Immature natural killer cell (primary cell): ENCODE measurements around the gene IRF1. TPM values are rescaled to one million over a fixed set of nuclear protein-coding genes. Genes with fewer than 3 reads are reported as not detected.

Experiments
- DNase-seq, 3 donors: peaks; one replicate each; pipeline ENCODE4 v3.0.0; 2022; ENCODE audit warnings: mixed read lengths in 1 of 3
- H3K27ac Mint-ChIP-seq, 6 donors: one replicate each; pipeline ENCODE4 v1.8.0; 2020; ENCODE audit warnings: mixed read lengths in 6 of 6, mild to moderate bottlenecking in 5 of 6, inconsistent platforms in 4 of 6, moderate library complexity in 3 of 6
- H3K27me3 Mint-ChIP-seq, 3 donors: one replicate each; pipeline ENCODE4 v1.8.0; 2020 to 2021; ENCODE audit warnings: low read depth in 3 of 3, mild to moderate bottlenecking in 3 of 3, mixed read lengths in 3 of 3, moderate library complexity in 3 of 3, inconsistent platforms in 1 of 3
- H3K36me3 Mint-ChIP-seq, 3 donors: one replicate each; pipeline ENCODE4 v1.8.0; 2020; ENCODE audit warnings: mixed read lengths in 3 of 3, inconsistent platforms in 2 of 3, mild to moderate bottlenecking in 2 of 3
- H3K4me1 Mint-ChIP-seq, 2 donors: one replicate each; pipeline ENCODE4 v1.8.0; 2020; ENCODE audit warnings: inconsistent platforms in 2 of 2, mild to moderate bottlenecking in 2 of 2, mixed read lengths in 2 of 2, moderate library complexity in 1 of 2
- H3K4me3 Mint-ChIP-seq, 5 donors: one replicate each; pipeline ENCODE4 v1.8.0; 2020; ENCODE audit warnings: mild to moderate bottlenecking in 5 of 5, mixed read lengths in 5 of 5, inconsistent platforms in 3 of 5, moderate library complexity in 3 of 5
- H3K9me3 Mint-ChIP-seq, 6 donors: one replicate each; pipeline ENCODE4 v1.8.0; 2020; ENCODE audit warnings: mild to moderate bottlenecking in 6 of 6, mixed read lengths in 6 of 6, inconsistent platforms in 4 of 6, moderate library complexity in 3 of 6
- polyA plus RNA-seq, 3 donors: library from polyadenylated mRNA; unstranded; fragments of 300-500 nt; fragmentation: Illumina TruSeq; gene quantifications; one replicate each; pipeline ENCODE4 v1.2.3, GENCODE V29; 2021

Gene IRF1
- polyA plus RNA-seq, 3 donors from 2014 or later = 349 to 460 (median 371) TPM

DNA sequence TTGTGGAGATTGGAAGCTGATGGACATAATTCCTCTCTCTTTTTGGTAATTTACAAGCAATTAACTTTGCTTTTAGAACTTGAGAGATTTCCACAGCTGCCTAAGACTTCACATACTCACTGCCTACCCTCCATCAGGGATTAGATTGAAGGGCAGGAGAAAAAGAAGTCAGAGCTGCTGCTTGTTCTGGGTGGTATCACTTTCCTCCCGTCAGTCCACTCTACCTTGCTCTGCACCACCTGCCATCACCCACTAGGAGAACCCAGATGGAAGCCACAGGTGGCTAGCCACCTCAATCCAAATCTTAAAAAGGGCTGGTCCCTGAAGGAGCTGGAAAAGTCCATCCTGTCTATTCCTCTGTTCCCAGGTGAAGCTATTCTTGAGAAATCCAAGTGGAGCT is 10.5 kb downstream of the IRF1 start:
- peak overlapping the region; percentile 22 to 60 (median 52) for H3K4me3 Mint-ChIP-seq
- H3K36me3 Mint-ChIP-seq = peaks cover 16 to 34% (median 18%) of the 10 kb centered on the region in 3 donors
- peaks cover 93% of the 10 kb centered on the region in 2 donors for H3K4me1 Mint-ChIP-seq
- H3K27ac Mint-ChIP-seq = peak overlapping the region; percentile 98 to 100 (median 98)
- peaks cover 0 to 1% (median 0%) of the 10 kb centered on the region in 6 donors for H3K9me3 Mint-ChIP-seq
- DNase-seq = peak; percentile 43 to 51 (median 50)
- H3K27me3 Mint-ChIP-seq = peaks cover 72 to 95% (median 91%) of the 10 kb centered on the region in 3 donors

DNA sequence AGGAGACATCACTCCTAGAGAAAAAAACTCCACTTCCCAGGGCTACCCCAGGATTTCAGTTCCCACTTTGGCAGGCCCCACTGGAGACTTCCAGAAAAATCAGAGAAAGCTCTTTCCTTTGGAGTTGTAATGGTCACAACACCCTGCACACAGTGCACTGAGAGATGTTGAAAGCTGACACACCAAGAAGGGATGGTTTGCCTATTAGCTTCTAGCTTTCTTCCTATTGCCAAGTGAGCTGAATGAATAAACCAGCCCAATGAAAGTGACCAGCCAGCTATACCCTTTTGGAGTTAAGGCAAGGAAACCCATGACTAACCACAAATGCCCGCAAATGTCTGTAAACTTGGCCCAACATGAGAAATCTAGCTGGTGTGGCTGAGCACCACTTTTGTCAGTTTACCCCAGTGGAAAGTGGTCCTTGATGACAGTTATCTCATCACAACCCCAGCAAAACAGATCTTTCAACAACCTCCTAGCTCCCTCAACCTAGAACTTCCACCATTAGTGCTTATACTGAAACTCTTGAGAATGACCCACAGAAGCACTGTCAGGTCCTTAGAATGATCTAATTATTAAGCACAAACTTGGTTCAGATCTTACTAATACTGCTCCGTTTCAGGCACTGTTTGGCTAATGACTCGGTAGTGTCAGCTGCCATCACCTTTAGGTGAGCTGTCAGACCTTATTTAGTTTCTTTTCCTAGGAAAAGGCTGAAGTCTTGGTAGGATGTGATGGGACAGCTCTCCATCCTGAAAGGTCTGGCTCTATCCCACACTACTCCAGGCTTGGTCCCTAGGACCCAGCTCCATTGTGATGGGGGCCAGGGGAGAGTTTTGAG is 11.2 kb downstream of the IRF1 start:
- Mint-ChIP-seq H3K27ac (peak overlapping the region; percentile 98 to 100 (median 98)), H3K9me3 (peaks cover 0 to 1% (median 0%) of the 10 kb centered on the region in 6 donors), H3K27me3 (peaks cover 74 to 93% (median 93%) of the 10 kb centered on the region in 3 donors), H3K4me3 (peak overlapping the region; percentile 22 to 60 (median 52)), H3K4me1 (peaks cover 93% of the 10 kb centered on the region in 2 donors), H3K36me3 (peaks cover 12 to 27% (median 13%) of the 10 kb centered on the region in 3 donors)
- DNase-seq = peak; percentile 42 to 55 (median 46)

DNA sequence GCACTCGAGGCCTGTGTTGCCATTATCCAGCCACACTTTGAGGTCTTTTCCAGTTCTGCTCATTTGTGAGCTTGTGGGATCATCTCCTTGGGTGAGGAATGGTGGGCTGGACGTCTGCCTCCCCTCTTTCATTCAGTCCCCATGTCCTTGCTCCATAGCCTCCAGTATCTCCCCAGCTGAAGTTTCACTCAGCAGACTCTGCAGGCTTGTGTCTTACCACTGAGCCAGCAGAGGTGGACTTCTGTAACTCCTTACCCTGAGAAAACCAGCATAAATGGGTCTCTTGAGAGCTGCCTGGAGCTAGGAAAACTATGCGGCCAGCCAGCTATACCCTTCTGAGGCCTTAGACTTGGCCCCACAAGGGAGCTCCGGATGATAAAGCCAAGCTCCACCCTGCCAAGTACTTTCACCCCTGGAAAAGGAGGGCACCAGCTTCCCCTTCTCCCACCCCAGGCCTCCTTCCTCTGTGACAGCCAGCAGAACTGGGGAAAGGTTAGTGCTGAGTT is 12.2 kb downstream of the IRF1 start:
- Mint-ChIP-seq H3K36me3 (peaks cover 5 to 20% (median 5%) of the 10 kb centered on the region in 3 donors), H3K27me3 (peaks cover 75 to 91% (median 91%) of the 10 kb centered on the region in 3 donors), H3K27ac (peak overlapping the region; percentile 98 to 100 (median 98)), H3K9me3 (peaks cover 0 to 1% (median 0%) of the 10 kb centered on the region in 6 donors), H3K4me1 (peaks cover 93% of the 10 kb centered on the region in 2 donors), H3K4me3 (peak overlapping the region; percentile 40 to 66 (median 52))
- DNase-seq = peak; percentile 40 to 52 (median 43)

DNA sequence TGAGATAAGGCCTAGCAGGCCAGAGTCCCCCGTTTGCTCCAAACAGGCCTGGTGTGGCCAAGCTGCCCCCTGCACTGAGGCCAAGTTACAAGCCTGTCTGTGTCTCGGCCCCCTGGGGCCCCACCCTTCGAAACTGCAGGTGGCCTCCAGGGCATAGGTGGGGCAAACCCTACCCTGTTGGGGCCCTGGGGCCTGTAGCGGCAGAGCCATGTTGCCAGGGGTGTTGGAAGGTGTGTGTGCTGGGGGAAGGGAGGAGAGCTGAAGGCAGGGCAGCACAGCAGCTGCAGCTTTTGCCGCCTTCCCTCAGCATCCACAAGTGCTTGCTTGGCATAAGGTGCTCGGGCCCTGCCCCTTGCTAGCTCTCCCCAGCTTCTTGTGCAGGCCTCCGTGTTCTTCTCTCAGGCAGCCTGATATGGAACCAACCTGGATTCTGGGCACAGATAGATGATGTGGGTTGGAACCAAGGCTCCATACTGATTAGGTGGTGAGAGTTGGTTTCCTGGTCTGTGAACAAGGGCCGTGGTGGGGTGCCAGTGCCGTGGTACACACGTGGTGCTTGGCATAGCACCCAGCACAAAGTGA is 12.7 kb downstream of the IRF1 start:
- peaks cover 0 to 1% (median 0%) of the 10 kb centered on the region in 6 donors for H3K9me3 Mint-ChIP-seq
- peaks cover 2 to 16% (median 5%) of the 10 kb centered on the region in 3 donors for H3K36me3 Mint-ChIP-seq
- H3K4me1 Mint-ChIP-seq = peaks cover 93 to 94% of the 10 kb centered on the region in 2 donors
- peak overlapping the region; percentile 98 to 100 (median 98) for H3K27ac Mint-ChIP-seq
- H3K4me3 Mint-ChIP-seq = peak overlapping the region; percentile 12 to 66 (median 46)
- peaks cover 80 to 92% (median 91%) of the 10 kb centered on the region in 3 donors for H3K27me3 Mint-ChIP-seq
- peak; percentile 48 to 55 (median 54) for DNase-seq

DNA sequence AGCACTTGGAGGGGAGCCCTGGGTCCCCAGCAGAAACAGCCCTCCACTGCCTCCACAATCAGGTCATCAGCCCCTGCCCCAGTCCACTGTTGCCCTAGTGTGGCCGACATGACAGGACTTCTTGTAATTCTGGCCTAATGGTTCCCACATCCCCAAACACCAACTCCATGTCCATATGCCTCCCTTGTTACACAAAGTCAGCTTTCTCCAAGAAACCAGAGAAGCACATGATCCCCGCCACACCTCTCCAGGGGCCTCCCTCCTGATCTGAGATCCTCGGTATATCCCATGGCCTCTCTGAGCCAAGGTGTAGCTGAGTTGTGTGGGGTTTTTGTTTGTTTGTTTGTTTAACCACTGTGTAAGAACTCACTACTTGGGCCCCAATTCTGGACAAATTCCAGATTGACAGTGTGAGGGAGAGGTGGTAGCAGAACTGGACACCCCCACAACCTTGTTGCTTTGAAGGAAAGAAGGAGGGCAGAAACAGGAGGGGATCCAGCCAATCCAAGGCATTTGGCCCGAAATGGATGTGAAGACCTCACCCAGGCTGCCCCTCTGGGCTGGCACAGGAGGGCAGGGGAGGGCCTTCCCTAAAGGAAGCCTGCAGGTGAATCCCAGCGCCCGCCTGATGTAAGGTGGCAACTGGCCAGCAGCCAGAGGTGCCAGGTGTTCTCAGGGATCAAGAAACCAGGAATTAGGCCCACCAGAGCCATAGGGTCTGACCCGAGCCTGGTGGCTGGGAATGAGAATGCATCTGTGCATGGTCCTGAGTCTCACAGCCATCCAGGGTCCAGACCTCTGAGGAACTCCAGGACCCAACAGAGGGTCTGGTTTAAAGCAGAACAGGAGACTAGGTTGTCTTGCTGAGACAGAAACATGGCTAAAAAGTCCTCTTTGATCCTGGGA is 13.4 kb downstream of the IRF1 start:
- H3K36me3 Mint-ChIP-seq = peaks cover 0 to 13% (median 5%) of the 10 kb centered on the region in 3 donors
- peak; percentile 35 to 47 (median 47) for DNase-seq
- peaks cover 0 to 1% (median 0%) of the 10 kb centered on the region in 6 donors for H3K9me3 Mint-ChIP-seq
- H3K4me3 Mint-ChIP-seq = peak overlapping the region; percentile 38 to 61 (median 51)
- peaks cover 96 to 97% of the 10 kb centered on the region in 2 donors for H3K4me1 Mint-ChIP-seq
- peaks cover 81 to 90% (median 88%) of the 10 kb centered on the region in 3 donors for H3K27me3 Mint-ChIP-seq
- peak overlapping the region; percentile 98 to 100 (median 98) for H3K27ac Mint-ChIP-seq

DNA sequence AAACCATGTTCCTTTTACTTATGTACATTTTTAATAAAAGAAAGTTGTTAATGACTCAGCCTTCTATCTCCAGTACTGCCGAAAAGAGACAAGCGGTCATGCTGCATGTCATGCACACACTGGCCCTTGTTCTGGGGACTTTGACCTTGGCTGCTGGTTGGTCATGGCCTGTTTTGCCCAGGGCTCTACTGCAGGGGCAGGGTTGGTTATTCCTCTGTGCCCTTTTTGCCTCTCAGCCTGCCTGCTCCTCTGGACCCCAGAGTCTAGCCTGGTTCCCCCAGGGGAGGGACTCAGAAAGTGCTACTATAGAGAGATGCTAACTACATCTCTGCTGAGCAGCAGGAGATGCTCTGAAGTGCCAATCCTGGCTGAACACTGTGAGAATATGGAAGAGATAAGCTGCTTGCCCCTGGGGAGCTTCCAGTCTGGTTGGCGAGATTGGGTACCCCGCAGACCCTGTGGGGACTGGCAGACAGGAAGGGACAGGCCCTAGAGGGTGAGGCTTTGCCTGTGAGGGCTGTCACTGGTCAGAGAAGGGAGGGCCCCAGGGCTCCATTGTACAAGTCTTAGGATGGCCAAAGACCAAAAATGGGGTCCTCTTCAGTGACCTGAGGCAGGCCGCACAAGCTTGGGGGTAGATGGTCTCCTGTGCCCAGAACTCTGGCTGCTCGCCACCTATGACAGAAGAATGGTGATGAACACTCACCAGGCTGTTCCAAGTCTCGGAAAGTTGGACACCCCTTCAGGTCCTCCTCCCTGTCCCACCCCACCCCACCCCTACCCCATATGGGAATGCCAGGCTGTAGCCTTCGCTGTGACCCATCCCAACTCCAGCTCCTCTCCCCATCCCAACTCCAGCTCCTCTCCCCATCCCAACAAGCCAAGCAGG is 14.3 kb downstream of the IRF1 start:
- H3K4me1 Mint-ChIP-seq = peaks cover 98 to 100% of the 10 kb centered on the region in 2 donors
- H3K36me3 Mint-ChIP-seq = peaks cover 0 to 8% (median 5%) of the 10 kb centered on the region in 3 donors
- peak overlapping the region; percentile 98 to 100 (median 98) for H3K27ac Mint-ChIP-seq
- H3K9me3 Mint-ChIP-seq = peaks cover 0 to 1% (median 0%) of the 10 kb centered on the region in 6 donors
- DNase-seq = peak; percentile 36 to 50 (median 37)
- H3K4me3 Mint-ChIP-seq = peak overlapping the region; percentile 31 to 61 (median 51)
- peaks cover 86 to 89% (median 89%) of the 10 kb centered on the region in 3 donors for H3K27me3 Mint-ChIP-seq

DNA sequence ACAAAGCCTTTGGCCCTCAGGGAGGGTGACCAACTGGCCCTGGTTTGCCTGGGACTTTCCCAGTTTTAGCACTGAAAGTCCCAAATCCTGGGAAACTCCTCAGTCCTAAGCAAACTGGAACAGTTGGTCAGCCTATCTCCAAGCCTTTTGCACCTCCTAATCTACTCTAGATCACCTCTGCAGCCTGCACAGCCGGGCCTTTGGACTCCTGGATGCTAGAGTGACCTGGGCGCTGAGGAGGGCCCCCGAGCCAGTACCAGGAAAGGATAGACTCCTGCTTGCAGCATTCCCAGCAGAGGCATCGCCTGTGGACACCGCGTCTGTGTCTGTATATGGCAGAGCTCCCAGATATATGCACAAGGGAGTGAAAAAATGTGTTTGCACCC is 15.1 kb downstream of the IRF1 start:
- H3K36me3 Mint-ChIP-seq = peaks cover 0 to 9% (median 6%) of the 10 kb centered on the region in 3 donors
- peak; percentile 12 to 39 (median 33) for DNase-seq
- peak overlapping the region; percentile 98 to 100 (median 98) for H3K27ac Mint-ChIP-seq
- H3K4me1 Mint-ChIP-seq = peaks cover 98 to 100% of the 10 kb centered on the region in 2 donors
- H3K27me3 Mint-ChIP-seq = peaks cover 82 to 87% (median 82%) of the 10 kb centered on the region in 3 donors
- H3K9me3 Mint-ChIP-seq = peaks cover 0 to 1% (median 0%) of the 10 kb centered on the region in 6 donors
- H3K4me3 Mint-ChIP-seq = peak overlapping the region; percentile 31 to 61 (median 51)

DNA sequence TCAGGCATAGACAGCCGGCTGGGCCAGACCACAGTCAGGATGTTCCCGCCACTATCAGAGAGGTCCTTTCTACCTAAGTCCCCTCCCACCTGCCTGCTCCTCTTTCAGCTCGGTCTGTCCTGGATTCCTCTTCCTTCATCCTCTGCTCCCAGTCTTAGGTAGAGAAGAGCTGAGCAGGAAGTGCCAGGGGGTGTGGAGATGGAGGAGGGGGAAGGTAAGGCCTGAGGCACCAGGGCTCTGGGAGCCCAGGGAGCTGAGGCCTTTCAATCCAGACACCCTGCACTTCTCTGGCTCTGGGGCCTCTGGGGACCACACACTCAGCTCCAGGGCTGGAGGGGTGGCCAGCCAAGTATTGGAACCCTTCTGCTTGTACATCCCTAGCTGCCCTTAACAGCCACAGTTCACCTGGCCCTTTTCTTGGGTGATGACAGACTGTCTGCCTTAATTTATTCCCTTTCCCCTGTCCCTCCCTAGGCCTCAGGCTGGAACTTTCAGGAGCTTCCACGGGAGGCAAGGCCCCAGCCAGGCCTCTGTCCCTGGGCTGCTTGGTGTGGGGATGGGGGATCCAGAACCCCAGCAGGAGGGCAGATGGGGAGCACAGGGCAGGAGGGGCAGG is 15.6 kb downstream of the IRF1 start:
- peaks cover 0 to 1% (median 0%) of the 10 kb centered on the region in 6 donors for H3K9me3 Mint-ChIP-seq
- peaks cover 98 to 100% of the 10 kb centered on the region in 2 donors for H3K4me1 Mint-ChIP-seq
- H3K4me3 Mint-ChIP-seq = peak overlapping the region; percentile 29 to 87 (median 66)
- H3K27me3 Mint-ChIP-seq = peaks cover 77 to 87% (median 78%) of the 10 kb centered on the region in 3 donors
- peaks cover 0 to 9% (median 8%) of the 10 kb centered on the region in 3 donors for H3K36me3 Mint-ChIP-seq
- DNase-seq = peak; percentile 29 to 46 (median 32)
- peak overlapping the region; percentile 98 to 100 (median 98) for H3K27ac Mint-ChIP-seq

DNA sequence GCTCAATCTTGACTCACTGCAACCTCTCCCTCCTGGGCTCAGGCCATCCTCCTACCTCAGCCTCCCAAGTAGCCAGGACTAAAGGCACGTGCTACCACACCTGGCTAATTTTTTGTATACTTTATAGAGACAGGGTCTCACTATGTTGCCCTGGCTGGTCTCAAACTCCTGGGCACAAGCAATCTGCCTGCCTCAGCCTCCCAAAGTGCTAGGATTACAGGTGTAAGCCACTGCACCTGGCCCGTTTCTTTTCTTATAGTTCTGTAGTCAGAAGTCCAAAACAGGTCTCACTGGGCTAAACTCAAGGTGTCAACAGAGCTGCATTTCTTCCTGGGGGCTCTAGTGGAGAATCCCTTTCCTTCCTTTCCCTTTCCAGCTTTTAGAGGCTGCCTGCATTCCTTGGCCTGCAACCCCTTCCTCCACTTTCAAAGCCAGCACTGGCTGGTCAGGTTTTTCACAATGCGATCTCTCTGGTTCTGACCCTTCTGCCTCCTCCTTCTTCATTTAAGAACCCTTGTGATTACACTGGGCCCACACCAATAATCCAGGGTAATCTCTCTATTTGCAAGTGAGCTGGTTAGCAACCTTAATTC is 16.3 kb downstream of the IRF1 start:
- Mint-ChIP-seq H3K27me3 (peaks cover 70 to 86% (median 71%) of the 10 kb centered on the region in 3 donors), H3K4me3 (peak overlapping the region; percentile 29 to 87 (median 66)), H3K4me1 (peaks cover 98 to 100% of the 10 kb centered on the region in 2 donors), H3K36me3 (peaks cover 0 to 13% (median 9%) of the 10 kb centered on the region in 3 donors), H3K27ac (peak overlapping the region; percentile 98 to 100 (median 98)), H3K9me3 (peaks cover 0 to 1% (median 0%) of the 10 kb centered on the region in 6 donors)
- peak in 1 of 3 donors; percentile 18 for DNase-seq

DNA sequence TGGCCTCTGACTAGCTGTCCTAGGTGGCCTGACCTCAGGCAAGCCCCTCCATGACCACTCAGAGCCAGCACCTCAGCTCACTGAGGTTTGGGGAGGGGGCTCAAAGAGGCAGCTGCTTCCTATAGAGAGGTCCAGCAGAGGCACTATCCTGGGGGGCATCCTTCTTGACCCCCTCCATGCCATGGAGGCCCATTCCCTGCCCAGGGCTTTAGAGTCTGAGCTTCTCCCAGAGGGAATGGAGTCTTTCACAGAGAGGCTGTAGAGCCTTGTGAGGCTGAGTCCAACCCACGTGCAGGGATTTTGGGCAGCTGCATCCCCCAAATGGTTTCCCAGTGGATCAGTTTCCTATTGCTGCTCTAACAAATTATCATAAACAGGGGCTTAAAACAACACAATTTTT is 16.9 kb downstream of the IRF1 start:
- H3K4me1 Mint-ChIP-seq = peaks cover 98 to 100% of the 10 kb centered on the region in 2 donors
- H3K9me3 Mint-ChIP-seq = peaks cover 0 to 3% (median 0%) of the 10 kb centered on the region in 6 donors
- no peak for DNase-seq
- H3K27ac Mint-ChIP-seq = peak overlapping the region; percentile 98 to 100 (median 98)
- peaks cover 4 to 14% (median 9%) of the 10 kb centered on the region in 3 donors for H3K36me3 Mint-ChIP-seq
- peak overlapping the region; percentile 54 to 87 (median 72) for H3K4me3 Mint-ChIP-seq
- peaks cover 67 to 86% (median 69%) of the 10 kb centered on the region in 3 donors for H3K27me3 Mint-ChIP-seq

DNA sequence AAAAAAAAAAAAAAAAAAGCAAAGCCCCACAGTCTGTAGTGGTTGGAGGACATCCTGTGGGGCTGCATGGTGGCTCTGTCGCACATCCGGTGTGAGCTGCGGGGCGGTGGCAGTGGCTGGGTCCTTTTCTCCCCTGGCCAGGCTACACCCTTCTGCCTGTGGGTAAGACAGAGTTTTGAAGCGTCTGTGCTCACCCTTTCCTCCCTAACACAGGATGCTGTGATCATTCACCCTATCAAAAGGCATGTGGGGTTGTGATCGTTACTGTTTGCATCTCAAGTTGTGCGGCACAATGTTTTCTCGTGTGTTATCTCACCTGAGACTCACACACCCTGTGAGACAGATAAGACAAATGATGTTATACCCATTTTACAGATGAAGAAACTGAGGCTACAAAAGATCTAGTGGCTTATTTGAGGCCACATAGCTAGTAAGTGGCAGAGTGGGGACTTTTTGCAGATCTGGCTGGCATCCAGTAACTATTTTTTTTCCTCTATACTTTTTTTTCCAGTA is 17.5 kb downstream of the IRF1 start:
- peaks cover 63 to 83% (median 64%) of the 10 kb centered on the region in 3 donors for H3K27me3 Mint-ChIP-seq
- peaks cover 98 to 100% of the 10 kb centered on the region in 2 donors for H3K4me1 Mint-ChIP-seq
- peak; percentile 96 to 97 (median 97) for DNase-seq
- peak overlapping the region; percentile 98 to 100 (median 98) for H3K27ac Mint-ChIP-seq
- H3K9me3 Mint-ChIP-seq = peaks cover 0 to 3% (median 0%) of the 10 kb centered on the region in 6 donors
- peak overlapping the region; percentile 54 to 87 (median 72) for H3K4me3 Mint-ChIP-seq
- peaks cover 5 to 17% (median 9%) of the 10 kb centered on the region in 3 donors for H3K36me3 Mint-ChIP-seq
